CD8-positive, alpha-beta memory T cell (primary cell): ENCODE data around the gene WIZ. TPM values are rescaled to one million over a fixed set of nuclear protein-coding genes. Genes with fewer than 3 reads are reported as not detected.

ENCODE experiments used
- CTCF ChIA-PET: fragments of 350-600 bp; sonication (Branson Sonifier 250); formaldehyde crosslinking; loops from one replicate; lab custom pipeline; 2021; ENCODE audit warnings: antibody characterized with exemption; lab: Charles Lee
- POLR2A ChIA-PET: fragments of 350-600 bp; sonication (Branson Sonifier 250); formaldehyde crosslinking; loops from one replicate; lab custom pipeline; 2021; ENCODE audit warnings: antibody characterized with exemption; lab: Charles Lee
- DNase-seq, 5 donors: peaks; one replicate each; pipeline versions ENCODE4 v3.0.0 to v3.0.0-alpha.2; 2020 to 2022; ENCODE audit warnings: mixed read lengths in 1 of 5
- H3K27ac ChIP-seq: one replicate; pipeline ENCODE4 v1.7.0; 2013; ENCODE audit warnings: low read depth, mild to moderate bottlenecking, low read length, moderate library complexity
- H3K27me3 ChIP-seq: 2 replicates; pipeline ENCODE4 v1.7.0; 2013; ENCODE audit warnings: low read length, mild to moderate bottlenecking; ENCODE audit not compliant: insufficient read depth, poor library complexity, severe bottlenecking
- H3K36me3 ChIP-seq: 2 replicates; pipeline ENCODE4 v1.7.0; 2013; ENCODE audit warnings: mild to moderate bottlenecking, low read length, moderate library complexity; ENCODE audit not compliant: insufficient read depth
- H3K4me1 ChIP-seq: 2 replicates; pipeline ENCODE4 v1.7.0; 2013; ENCODE audit warnings: mild to moderate bottlenecking, low read length, moderate library complexity; ENCODE audit not compliant: insufficient read depth
- H3K4me3 ChIP-seq: 2 replicates; pipeline ENCODE4 v1.7.0; 2013; ENCODE audit warnings: mild to moderate bottlenecking, low read length
- H3K9me3 ChIP-seq: 2 replicates; pipeline ENCODE4 v1.7.0; 2013; ENCODE audit warnings: mild to moderate bottlenecking, low read length
- H3K27ac Mint-ChIP-seq, 8 donors: one replicate each; pipeline ENCODE4 v1.8.0; 2020 to 2021; ENCODE audit warnings: mixed read lengths in 8 of 8, mild to moderate bottlenecking in 6 of 8, inconsistent platforms in 3 of 8, moderate library complexity in 3 of 8
- H3K27me3 Mint-ChIP-seq, 2 donors: one replicate each; pipeline ENCODE4 v1.8.0; 2020 to 2021; ENCODE audit warnings: mixed read lengths in 2 of 2, mild to moderate bottlenecking in 1 of 2, moderate library complexity in 1 of 2
- H3K36me3 Mint-ChIP-seq, 3 donors: one replicate each; pipeline ENCODE4 v1.8.0; 2020 to 2021; ENCODE audit warnings: mixed read lengths in 3 of 3, inconsistent platforms in 1 of 3, mild to moderate bottlenecking in 1 of 3
- H3K4me1 Mint-ChIP-seq, 3 donors: one replicate each; pipeline ENCODE4 v1.8.0; 2020 to 2021; ENCODE audit warnings: mixed read lengths in 3 of 3, inconsistent platforms in 1 of 3, mild to moderate bottlenecking in 1 of 3
- H3K4me3 Mint-ChIP-seq, 7 donors: one replicate each; pipeline ENCODE4 v1.8.0; 2020 to 2021; ENCODE audit warnings: mixed read lengths in 7 of 7, mild to moderate bottlenecking in 6 of 7, moderate library complexity in 4 of 7, inconsistent platforms in 2 of 7
- H3K9me3 Mint-ChIP-seq, 5 donors: one replicate each; pipeline ENCODE4 v1.8.0; 2020 to 2022; ENCODE audit warnings: mixed read lengths in 5 of 5, mild to moderate bottlenecking in 3 of 5, moderate library complexity in 2 of 5, inconsistent platforms in 1 of 5
- polyA plus RNA-seq: library from polyadenylated mRNA; unstranded; fragments of 300-500 nt; fragmentation: Illumina TruSeq; gene quantifications from one replicate; pipeline ENCODE4 v1.2.3, GENCODE V29; 2021
- total RNA-seq, 2 experiments: library from RNA; stranded (reverse); gene quantifications; one replicate each; pipeline ENCODE4 v1.2.3, GENCODE V29; 2021

The WIZ gene
- total and polyA plus RNA-seq, 3 experiments from 2014 or later, result 1.8 to 31.2 (median 28.9) TPM

- Mint-ChIP-seq H3K36me3 (peaks cover 0 to 13% (median 0%) of the 10 kb centered on the region in 3 donors), H3K4me3 (no peak overlapping the region), H3K9me3 (no peaks in the 10 kb centered on the region), H3K27me3 (no peaks in the 10 kb centered on the region), H3K27ac (no peak overlapping the region), H3K4me1 (peaks cover 17 to 19% (median 18%) of the 10 kb centered on the region in 3 donors)
- no peaks in the 10 kb centered on the region for H3K9me3 ChIP-seq
- no peaks in the 10 kb centered on the region for H3K36me3 ChIP-seq
- H3K4me3 ChIP-seq, result no peak overlapping the region
- no peak for DNase-seq
- H3K27ac ChIP-seq, result no peak overlapping the region
- H3K27me3 ChIP-seq, result no peaks in the 10 kb centered on the region
- H3K4me1 ChIP-seq, result peaks cover 11% of the 10 kb centered on the region
- ChIA-PET POLR2A (no interaction called here), CTCF (interaction anchor here (1.0 to 2.6 kb wide), 2 partner anchors 17 to 115 kb away, joined by 3 to 15 read pairs; partner anchors contain the start of gene AKAP8L)
Measured at GRCh38 chr19:15436012-15436825, 13.5 kb downstream of the WIZ start.

GRCh38 chr19:15433519-15434069 lies 16.2 kb downstream of the WIZ start:
- H3K27ac Mint-ChIP-seq, result peak overlapping the region; percentile 83 to 99 (median 95)
- peaks cover 27 to 30% (median 29%) of the 10 kb centered on the region in 3 donors for H3K4me1 Mint-ChIP-seq
- Histone ChIP-seq H3K36me3 (no peaks in the 10 kb centered on the region), H3K4me1 (peaks cover 24% of the 10 kb centered on the region), H3K27ac (no peak overlapping the region), H3K9me3 (no peaks in the 10 kb centered on the region), H3K4me3 (peak overlapping the region; percentile 86), H3K27me3 (no peaks in the 10 kb centered on the region)
- no peaks in the 10 kb centered on the region for H3K27me3 Mint-ChIP-seq
- POLR2A ChIA-PET, result interaction anchor here (0.8 to 2.2 kb wide), 8 partner anchors 15 to 120 kb away, joined by 3 to 22 read pairs (median 8); partner anchors contain the start of genes AKAP8 and AKAP8L
- H3K9me3 Mint-ChIP-seq, result no peaks in the 10 kb centered on the region
- H3K4me3 Mint-ChIP-seq, result peak overlapping the region; percentile 88 to 99 (median 95)
- H3K36me3 Mint-ChIP-seq, result peaks cover 0 to 22% (median 0%) of the 10 kb centered on the region in 3 donors
- CTCF ChIA-PET, result interaction anchor here (1.0 to 3.8 kb wide), 6 partner anchors 10 to 123 kb away, joined by 3 to 24 read pairs (median 4); partner anchors contain the start of gene AKAP8L
- no peak for DNase-seq

- Histone ChIP-seq H3K4me3 (peak overlapping the region; percentile 86), H3K27ac (peak overlapping the region; percentile 79), H3K27me3 (no peaks in the 10 kb centered on the region), H3K4me1 (peaks cover 24% of the 10 kb centered on the region), H3K9me3 (no peaks in the 10 kb centered on the region), H3K36me3 (no peaks in the 10 kb centered on the region)
- DNase-seq, result peak; percentile 87 to 94 (median 88)
- Mint-ChIP-seq H3K27ac (peak overlapping the region; percentile 83 to 99 (median 95)), H3K36me3 (peaks cover 0 to 27% (median 0%) of the 10 kb centered on the region in 3 donors), H3K9me3 (no peaks in the 10 kb centered on the region), H3K4me3 (peak overlapping the region; percentile 88 to 99 (median 95)), H3K4me1 (peaks cover 27 to 31% (median 30%) of the 10 kb centered on the region in 3 donors), H3K27me3 (no peaks in the 10 kb centered on the region)
- ChIA-PET CTCF (interaction anchor here (1.0 to 3.8 kb wide), 7 partner anchors 9 to 124 kb away, joined by 3 to 24 read pairs (median 4); partner anchors contain the start of gene AKAP8L), POLR2A (interaction anchor here (0.8 to 2.2 kb wide), 10 partner anchors 14 to 123 kb away, joined by 3 to 22 read pairs (median 6); partner anchors contain the start of genes AKAP8 and AKAP8L)
Measured at GRCh38 chr19:15432629-15433518, 16.9 kb downstream of the WIZ start.

- Histone ChIP-seq H3K4me1 (peaks cover 24% of the 10 kb centered on the region), H3K27me3 (no peaks in the 10 kb centered on the region), H3K4me3 (peak overlapping the region; percentile 59), H3K36me3 (peaks cover 4% of the 10 kb centered on the region), H3K27ac (peak overlapping the region; percentile 61), H3K9me3 (no peaks in the 10 kb centered on the region)
- H3K4me1 Mint-ChIP-seq, result peaks cover 27 to 31% (median 30%) of the 10 kb centered on the region in 3 donors
- DNase-seq, result peak in 1 of 5 donors; percentile 26
- H3K36me3 Mint-ChIP-seq, result peaks cover 0 to 34% (median 0%) of the 10 kb centered on the region in 3 donors
- ChIA-PET POLR2A (interaction anchor here (1.2 to 2.2 kb wide), 8 partner anchors 13 to 124 kb away, joined by 4 to 22 read pairs (median 8); partner anchors contain the start of genes AKAP8 and AKAP8L), CTCF (interaction anchor here (1.2 to 3.8 kb wide), 6 partner anchors 11 to 125 kb away, joined by 3 to 24 read pairs (median 6); partner anchors contain the start of gene AKAP8L)
- H3K27ac Mint-ChIP-seq, result peak overlapping the region; percentile 84 to 99 (median 94)
- H3K4me3 Mint-ChIP-seq, result peak overlapping the region; percentile 92 to 99 (median 94)
- no peaks in the 10 kb centered on the region for H3K27me3 Mint-ChIP-seq
- no peaks in the 10 kb centered on the region for H3K9me3 Mint-ChIP-seq
Measured at GRCh38 chr19:15432018-15432494, 17.7 kb downstream of the WIZ start.

GRCh38 chr19:15431396-15432017 lies 18.2 kb downstream of the WIZ start:
- H3K9me3 Mint-ChIP-seq, result no peaks in the 10 kb centered on the region
- peaks cover 6% of the 10 kb centered on the region for H3K36me3 ChIP-seq
- H3K27ac ChIP-seq, result peak overlapping the region; percentile 61
- H3K27ac Mint-ChIP-seq, result peak overlapping the region; percentile 84 to 99 (median 94)
- H3K36me3 Mint-ChIP-seq, result peaks cover 0 to 39% (median under 1%) of the 10 kb centered on the region in 3 donors
- H3K4me3 ChIP-seq, result peak overlapping the region; percentile 59
- DNase-seq, result no peak
- H3K4me3 Mint-ChIP-seq, result peak overlapping the region; percentile 92 to 99 (median 94)
- CTCF ChIA-PET, result interaction anchor here (2.0 to 3.8 kb wide), 2 partner anchors 12 to 124 kb away, joined by 9 to 24 read pairs; partner anchors contain the start of gene AKAP8L
- peaks cover 27 to 32% (median 31%) of the 10 kb centered on the region in 3 donors for H3K4me1 Mint-ChIP-seq
- peaks cover 24% of the 10 kb centered on the region for H3K4me1 ChIP-seq
- H3K9me3 ChIP-seq, result no peaks in the 10 kb centered on the region
- no peaks in the 10 kb centered on the region for H3K27me3 Mint-ChIP-seq
- POLR2A ChIA-PET, result no interaction called here
- no peaks in the 10 kb centered on the region for H3K27me3 ChIP-seq

GRCh38 chr19:15430526-15431120 lies 19.1 kb downstream of the WIZ start:
- Histone ChIP-seq H3K27me3 (no peaks in the 10 kb centered on the region), H3K4me3 (no peak overlapping the region), H3K36me3 (peaks cover 12% of the 10 kb centered on the region), H3K27ac (no peak overlapping the region), H3K9me3 (no peaks in the 10 kb centered on the region), H3K4me1 (peaks cover 24% of the 10 kb centered on the region)
- H3K36me3 Mint-ChIP-seq, result peaks cover 3 to 44% (median 7%) of the 10 kb centered on the region in 3 donors
- H3K9me3 Mint-ChIP-seq, result no peaks in the 10 kb centered on the region
- POLR2A ChIA-PET, result no interaction called here
- no peaks in the 10 kb centered on the region for H3K27me3 Mint-ChIP-seq
- peak overlapping the region in 4 of 8 donors; percentile 32 to 95 (median 54) for H3K27ac Mint-ChIP-seq
- H3K4me3 Mint-ChIP-seq, result peak overlapping the region; percentile 92 to 99 (median 94)
- H3K4me1 Mint-ChIP-seq, result peaks cover 33 to 35% (median 35%) of the 10 kb centered on the region in 3 donors
- no peak for DNase-seq
- CTCF ChIA-PET, result interaction anchor here (0.9 to 3.8 kb wide), 3 partner anchors 11 to 126 kb away, joined by 3 to 24 read pairs (median 9); partner anchors contain the start of gene AKAP8L
